Esophagus squamous epithelium (tissue), 5 donors: ENCODE data around the gene RHOU. TPM values are rescaled to one million over a fixed set of nuclear protein-coding genes. Genes with fewer than 3 reads are reported as not detected.

Source experiments
- DNase-seq: peaks from one replicate; lab custom pipeline; 2025; lab: John Stamatoyannopoulos, UW
- H3K27ac ChIP-seq, 4 donors: fragments of 200-600 bp; sonication (generic); one replicate each; pipeline ENCODE4 v1.5.1; 2016 to 2019; ENCODE audit warnings: mild to moderate bottlenecking in 1 of 4
- H3K27me3 ChIP-seq, 4 donors: fragments of 200-600 bp; sonication (generic); 1 replicate in 3 of 4; 2 replicates in 1 of 4; pipeline versions ENCODE4 v1.5.1 to v1.6.0; 2017 to 2021; ENCODE audit warnings: antibody characterized with exemption in 1 of 4
- H3K36me3 ChIP-seq, 3 donors: fragments of 200-600 bp; sonication (generic); one replicate each; pipeline ENCODE4 v1.5.1; 2016 to 2019
- H3K4me1 ChIP-seq, 3 donors: fragments of 200-600 bp; sonication (generic); one replicate each; pipeline ENCODE4 v1.5.1; 2017 to 2019
- H3K4me3 ChIP-seq, 4 donors: fragments of 200-600 bp; sonication (generic); 1 replicate in 3 of 4; 2 replicates in 1 of 4; pipeline ENCODE4 v1.5.1; 2016 to 2019; ENCODE audit warnings: mild to moderate bottlenecking in 2 of 4, moderate library complexity in 1 of 4
- H3K9me3 ChIP-seq, 3 donors: fragments of 200-600 bp; sonication (generic); one replicate each; pipeline ENCODE4 v1.5.1; 2016 to 2019
- POLR2A ChIP-seq, 4 donors: fragments of 450-650 bp; IDR thresholded peaks; one replicate each; pipeline ENCODE4 v1.6.1; 2017; ENCODE audit warnings: antibody characterized with exemption in 4 of 4, mild to moderate bottlenecking in 4 of 4, moderate library complexity in 3 of 4
- WGBS, 2 donors: methylation state at CpG; one replicate each; pipeline ENCODE4 v1.1.5; 2018; 5-methylcytosine and 5-hydroxymethylcytosine counted together
- intact Hi-C: fragments of 100-400 bp; cut with DNase I; formaldehyde crosslinking; loops from one replicate; pipeline ENCODE4 v1.15.0; 2022
- total RNA-seq, 4 donors: library from RNA; depleted of rRNA; stranded (reverse); fragments of >200 nt; gene quantifications; one replicate each; pipeline ENCODE4 v1.1.0, GENCODE V29; 2016
- TF ChIP-seq, protein P1 (sequence below), 6 experiments: fragments of 450-650 bp in 4 of 6; fragments of 200-600 bp in 2 of 6; sonication (generic) in 2 of 6; IDR thresholded peaks; one replicate each; pipeline ENCODE4 v1.5.1; 2016 to 2019; ENCODE audit warnings: antibody characterized with exemption in 6 of 6, mild to moderate bottlenecking in 4 of 6, moderate library complexity in 4 of 6
- donor health status: DM: yes; HTN: yes; CAD: no.

RHOU gene
- total RNA-seq, 4 donors from 2014 or later, result 0.27 to 9.2 (median 2.5) TPM

DNA sequence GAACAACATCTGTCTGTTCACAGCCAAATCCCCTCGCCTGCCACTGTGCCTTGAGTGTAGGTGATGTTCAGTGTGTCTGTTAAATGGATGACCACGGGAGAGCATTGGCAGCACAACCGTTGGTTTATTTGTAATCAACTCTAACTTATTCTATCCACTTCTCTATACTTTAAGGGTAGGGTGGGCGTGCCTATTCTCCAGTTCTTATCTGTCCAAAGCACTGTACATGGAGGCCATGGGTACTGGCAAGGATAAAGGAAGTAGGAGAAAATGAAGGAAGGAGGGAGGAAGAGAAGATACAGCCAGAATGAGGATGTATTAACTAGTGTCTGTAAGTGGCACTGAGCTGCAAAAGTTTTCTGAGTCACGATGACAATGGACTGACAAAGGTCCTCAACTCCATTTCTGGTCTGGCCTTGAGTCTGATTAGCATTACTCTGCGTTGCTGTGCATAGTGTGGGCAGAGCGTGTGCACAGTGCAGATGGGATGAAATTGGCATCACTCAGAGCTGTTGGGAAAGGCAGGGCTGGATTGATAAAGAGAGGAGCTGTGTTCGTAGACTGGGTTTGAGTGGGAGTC is 7.1 kb downstream of the RHOU start:
- no peaks in the 10 kb centered on the region for H3K9me3 ChIP-seq
- peaks cover 0 to 25% (median 0%) of the 10 kb centered on the region in 3 donors for H3K4me1 ChIP-seq
- intact Hi-C loops, result no loop called here
- H3K4me3 ChIP-seq, result no peak overlapping the region
- TF ChIP-seq, protein P1, sequence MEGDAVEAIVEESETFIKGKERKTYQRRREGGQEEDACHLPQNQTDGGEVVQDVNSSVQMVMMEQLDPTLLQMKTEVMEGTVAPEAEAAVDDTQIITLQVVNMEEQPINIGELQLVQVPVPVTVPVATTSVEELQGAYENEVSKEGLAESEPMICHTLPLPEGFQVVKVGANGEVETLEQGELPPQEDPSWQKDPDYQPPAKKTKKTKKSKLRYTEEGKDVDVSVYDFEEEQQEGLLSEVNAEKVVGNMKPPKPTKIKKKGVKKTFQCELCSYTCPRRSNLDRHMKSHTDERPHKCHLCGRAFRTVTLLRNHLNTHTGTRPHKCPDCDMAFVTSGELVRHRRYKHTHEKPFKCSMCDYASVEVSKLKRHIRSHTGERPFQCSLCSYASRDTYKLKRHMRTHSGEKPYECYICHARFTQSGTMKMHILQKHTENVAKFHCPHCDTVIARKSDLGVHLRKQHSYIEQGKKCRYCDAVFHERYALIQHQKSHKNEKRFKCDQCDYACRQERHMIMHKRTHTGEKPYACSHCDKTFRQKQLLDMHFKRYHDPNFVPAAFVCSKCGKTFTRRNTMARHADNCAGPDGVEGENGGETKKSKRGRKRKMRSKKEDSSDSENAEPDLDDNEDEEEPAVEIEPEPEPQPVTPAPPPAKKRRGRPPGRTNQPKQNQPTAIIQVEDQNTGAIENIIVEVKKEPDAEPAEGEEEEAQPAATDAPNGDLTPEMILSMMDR (IDR thresholded peaks at IDR 0.05), result no peak
- no peak for TF ChIP-seq POLR2A (IDR thresholded peaks at IDR 0.05)
- H3K36me3 ChIP-seq, result peaks cover 0 to 19% (median 0%) of the 10 kb centered on the region in 3 donors
- H3K27me3 ChIP-seq, result no peaks in the 10 kb centered on the region
- DNase-seq, result no peak
- H3K27ac ChIP-seq, result no peak overlapping the region
- 82 to 86% methylated on average over 8 of the region's 8 CpGs for WGBS, 2 donors

DNA sequence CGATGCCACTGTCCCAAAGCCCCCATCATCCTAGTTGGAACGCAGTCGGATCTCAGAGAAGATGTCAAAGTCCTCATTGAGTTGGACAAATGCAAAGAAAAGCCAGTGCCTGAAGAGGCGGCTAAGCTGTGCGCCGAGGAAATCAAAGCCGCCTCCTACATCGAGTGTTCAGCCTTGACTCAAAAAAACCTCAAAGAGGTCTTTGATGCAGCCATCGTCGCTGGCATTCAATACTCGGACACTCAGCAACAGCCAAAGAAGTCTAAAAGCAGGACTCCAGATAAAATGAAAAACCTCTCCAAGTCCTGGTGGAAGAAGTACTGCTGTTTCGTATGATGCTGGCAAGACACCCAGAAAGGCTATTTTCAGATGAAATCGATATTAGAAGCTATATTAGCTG is 8.1 kb downstream of the RHOU start:
- H3K9me3 ChIP-seq, result no peaks in the 10 kb centered on the region
- peaks cover 0 to 19% (median 0%) of the 10 kb centered on the region in 3 donors for H3K36me3 ChIP-seq
- H3K4me3 ChIP-seq, result no peak overlapping the region
- WGBS, 2 donors, result 91 to 96% methylated on average over 10 to 13 of the region's 13 CpGs
- H3K27ac ChIP-seq, result no peak overlapping the region
- TF ChIP-seq, protein P1 (IDR thresholded peaks at IDR 0.05), result no peak
- no peak for TF ChIP-seq POLR2A (IDR thresholded peaks at IDR 0.05)
- H3K27me3 ChIP-seq, result no peaks in the 10 kb centered on the region
- no peak for DNase-seq
- peaks cover 0 to 16% (median 0%) of the 10 kb centered on the region in 3 donors for H3K4me1 ChIP-seq
- intact Hi-C loops, result no loop called here

DNA sequence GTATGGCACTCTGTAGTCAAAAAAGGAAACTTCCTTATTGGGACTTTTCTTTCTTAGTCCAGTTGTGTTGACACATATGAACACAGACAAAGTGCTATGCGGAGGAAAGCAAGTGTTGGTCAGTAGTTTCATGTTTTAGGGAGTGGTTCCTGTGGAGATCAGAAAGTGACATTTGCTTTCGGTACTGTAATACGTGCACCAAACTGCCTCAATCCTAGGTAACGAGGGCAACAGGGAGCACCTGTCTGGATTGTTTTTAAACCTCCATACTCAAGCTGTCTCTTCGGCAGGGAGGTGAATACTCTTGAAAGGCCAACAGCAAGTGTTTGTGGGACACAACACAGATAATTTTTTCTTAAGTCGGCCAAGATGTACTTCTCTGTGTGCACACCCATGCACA is 9.1 kb downstream of the RHOU start:
- WGBS, 2 donors, result 88 to 92% methylated on average over 6 of the region's 6 CpGs
- H3K9me3 ChIP-seq, result no peaks in the 10 kb centered on the region
- H3K4me1 ChIP-seq, result peaks cover 0 to 7% (median 0%) of the 10 kb centered on the region in 3 donors
- H3K27ac ChIP-seq, result no peak overlapping the region
- peaks cover 0 to 19% (median 0%) of the 10 kb centered on the region in 3 donors for H3K36me3 ChIP-seq
- intact Hi-C loops, result no loop called here
- DNase-seq, result no peak
- no peak overlapping the region for H3K4me3 ChIP-seq
- H3K27me3 ChIP-seq, result no peaks in the 10 kb centered on the region
- TF ChIP-seq, protein P1 (IDR thresholded peaks at IDR 0.05), result no peak
- no peak for TF ChIP-seq POLR2A (IDR thresholded peaks at IDR 0.05)

DNA sequence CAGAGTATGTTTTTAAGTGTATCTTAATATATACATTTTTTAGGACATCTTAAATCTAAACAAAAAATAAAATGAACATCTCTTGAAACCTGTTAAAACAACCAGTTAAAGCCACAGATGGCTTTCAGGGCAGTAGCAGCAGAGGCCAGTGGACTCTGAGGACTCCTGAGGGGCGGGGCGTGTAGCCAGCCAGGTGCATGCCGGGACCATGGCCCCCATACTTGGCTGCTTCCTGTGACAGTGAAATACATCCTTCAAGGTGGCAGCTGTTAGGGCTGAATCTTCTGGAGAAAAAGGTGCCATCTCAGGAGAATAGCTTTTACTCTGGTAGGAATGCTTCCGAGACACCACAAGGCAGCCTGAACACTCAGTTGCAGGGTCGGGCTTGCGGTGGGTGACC is 9.6 kb downstream of the RHOU start:
- Histone ChIP-seq H3K27ac (no peak overlapping the region), H3K4me3 (no peak overlapping the region), H3K9me3 (no peaks in the 10 kb centered on the region), H3K36me3 (peaks cover 0 to 19% (median 0%) of the 10 kb centered on the region in 3 donors), H3K4me1 (peaks cover 0 to 1% (median 0%) of the 10 kb centered on the region in 3 donors), H3K27me3 (no peaks in the 10 kb centered on the region)
- TF ChIP-seq, protein P1 (IDR thresholded peaks at IDR 0.05), result no peak
- TF ChIP-seq POLR2A (IDR thresholded peaks at IDR 0.05), result no peak
- 74 to 90% methylated on average over 6 of the region's 6 CpGs for WGBS, 2 donors
- no peak for DNase-seq
- intact Hi-C loops, result no loop called here

DNA sequence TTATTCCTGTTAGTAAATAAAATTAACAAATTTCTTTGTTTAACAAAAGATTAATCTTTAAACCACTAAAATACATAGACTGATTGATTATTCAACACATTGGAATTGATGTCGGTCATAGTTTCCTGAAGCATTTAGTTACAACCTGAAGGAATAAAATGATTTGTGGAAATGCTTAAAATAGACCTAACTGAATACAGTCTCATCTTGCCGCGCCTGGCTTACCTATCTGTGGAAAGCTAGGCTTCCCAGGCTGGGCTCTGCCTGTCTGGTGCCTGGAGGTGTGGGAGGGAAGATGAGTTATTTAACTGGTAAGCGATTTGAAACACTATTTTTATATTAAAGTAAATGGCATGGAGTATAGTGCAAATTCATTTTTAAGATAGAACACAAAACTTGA is 10.2 kb downstream of the RHOU start:
- intact Hi-C loops, result no loop called here
- peaks cover 0 to 19% (median 0%) of the 10 kb centered on the region in 3 donors for H3K36me3 ChIP-seq
- DNase-seq, result no peak
- no peaks in the 10 kb centered on the region for H3K9me3 ChIP-seq
- no peaks in the 10 kb centered on the region for H3K27me3 ChIP-seq
- H3K4me3 ChIP-seq, result no peak overlapping the region
- H3K27ac ChIP-seq, result no peak overlapping the region
- TF ChIP-seq, protein P1 (IDR thresholded peaks at IDR 0.05), result no peak
- TF ChIP-seq POLR2A (IDR thresholded peaks at IDR 0.05), result no peak
- H3K4me1 ChIP-seq, result no peaks in the 10 kb centered on the region
- WGBS, 2 donors, result 84 to 89% methylated on average over 4 of the region's 4 CpGs
